GM20000 (cell line): ENCODE data around the gene TOR1AIP2.

Source experiments
- DNase-seq: peaks from one replicate; pipeline ENCODE4 v3.0.0; 2012; ENCODE audit warnings: low spot score
- CTCF ChIP-seq: IDR thresholded peaks from 2 replicates; pipeline ENCODE4 v1.5.1; 2012; ENCODE audit warnings: mild to moderate bottlenecking, control low read depth; ENCODE audit errors: extremely low read depth, missing control alignments

Gene TOR1AIP2

DNA sequence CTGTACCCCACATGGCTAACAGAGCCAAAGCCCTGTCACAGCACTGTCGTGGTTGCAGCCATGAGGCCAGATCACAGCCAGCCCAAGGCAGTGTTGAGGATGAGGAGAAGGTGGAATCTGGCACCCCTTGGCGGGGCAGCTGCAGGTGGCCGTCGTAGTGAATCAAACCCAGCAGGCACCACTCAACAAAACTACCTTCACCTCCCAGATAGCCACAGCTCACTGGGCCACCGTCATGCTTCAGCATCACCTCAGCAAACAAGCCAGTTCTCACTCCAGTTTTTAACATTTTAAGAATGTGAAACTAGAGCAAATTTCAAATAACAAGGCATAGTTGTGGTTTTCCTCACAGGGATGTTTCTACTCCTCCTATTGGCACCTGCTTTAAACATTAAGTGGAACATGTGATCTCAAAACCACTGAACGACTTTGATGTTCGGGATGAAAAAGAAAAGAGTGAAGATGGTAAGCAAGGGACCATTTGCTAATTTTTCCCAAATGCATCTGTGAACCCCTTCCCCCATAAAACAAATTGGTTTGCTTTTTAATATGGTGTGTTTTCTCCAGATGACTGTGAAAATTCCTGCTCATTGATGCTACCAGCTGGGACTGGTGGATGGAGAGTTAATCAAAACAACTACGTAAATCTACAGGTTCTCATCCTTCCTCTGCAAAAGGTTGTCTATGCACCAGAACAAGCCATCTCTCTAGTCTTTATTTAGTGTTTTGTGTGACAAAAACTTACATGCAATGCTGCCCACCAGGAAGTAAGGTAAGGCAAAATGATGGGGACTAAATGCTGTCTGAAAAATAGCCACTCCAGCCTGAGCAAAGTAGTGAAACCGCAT, 45.5 kb downstream of the TOR1AIP2 start:
- TF ChIP-seq CTCF, result no peak
- no peak for DNase-seq

GRCh38 chr1:179831225-179831624, 46.4 kb downstream of the TOR1AIP2 start:
- DNase-seq, result no peak
- no peak for TF ChIP-seq CTCF

- DNase-seq, result no peak
- no peak for TF ChIP-seq CTCF
Observed at GRCh38 chr1:179828554-179829110, 49.0 kb downstream of the TOR1AIP2 start.

GRCh38 chr1:179826626-179827280, 50.9 kb downstream of the TOR1AIP2 start:
- DNase-seq, result no peak
- TF ChIP-seq CTCF, result no peak

- no peak for TF ChIP-seq CTCF
- no peak for DNase-seq
Observed at GRCh38 chr1:179825798-179826460, 51.7 kb downstream of the TOR1AIP2 start.

DNA sequence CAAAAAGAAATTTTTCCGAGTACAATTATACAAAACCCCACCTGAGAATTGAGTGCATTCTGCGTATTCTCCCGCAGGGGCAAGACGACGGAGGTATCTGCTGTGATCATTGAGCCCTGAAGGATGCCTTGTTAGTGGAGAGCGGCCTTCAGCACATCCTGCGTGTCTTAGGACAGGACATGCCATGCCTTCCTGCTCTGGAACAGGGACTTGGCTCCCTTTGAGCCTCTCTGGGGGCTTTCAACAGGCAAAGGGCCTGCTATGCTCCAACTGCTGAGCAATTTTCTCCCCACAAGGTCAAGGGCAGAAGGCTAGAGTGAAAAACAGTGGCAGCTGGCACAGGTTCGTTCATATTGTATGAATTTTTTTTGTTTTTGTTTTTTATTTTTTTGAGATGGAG, 52.4 kb downstream of the TOR1AIP2 start:
- no peak for TF ChIP-seq CTCF
- no peak for DNase-seq

DNA sequence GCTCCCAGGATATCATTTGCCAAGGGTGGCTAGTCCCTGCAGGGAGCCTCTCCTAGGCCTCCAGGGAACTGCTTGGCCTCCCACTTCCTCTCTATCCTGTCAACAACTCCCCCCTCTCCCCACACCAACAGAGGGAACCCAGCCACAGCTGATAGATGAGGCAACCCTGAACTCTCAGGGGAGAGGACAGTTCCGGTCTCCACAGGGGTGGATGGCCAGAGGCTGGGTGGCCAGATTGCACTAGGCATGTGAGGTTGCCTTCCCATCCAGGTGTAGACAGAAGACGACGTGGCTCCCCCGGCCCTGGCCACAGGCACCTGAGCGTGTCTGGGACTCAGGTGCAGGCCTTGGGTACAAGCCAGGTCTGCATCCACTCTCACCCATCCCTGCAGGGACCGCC, 53.3 kb downstream of the TOR1AIP2 start:
- TF ChIP-seq CTCF, result no peak
- DNase-seq, result no peak
